NT2/D1 (cell line): ENCODE results near the gene F5.

Experiments
- DNase-seq: peaks from one replicate; pipeline ENCODE4 v3.0.0-alpha.2; 2011; ENCODE audit warnings: low read depth, low spot score
- H3K27me3 ChIP-seq: 2 replicates; pipeline ENCODE4 v1.6.0; 2011; ENCODE audit warnings: mild to moderate bottlenecking; ENCODE audit not compliant: insufficient read length, insufficient read depth
- H3K36me3 ChIP-seq: 2 replicates; pipeline ENCODE4 v1.6.1; 2011; ENCODE audit warnings: mild to moderate bottlenecking, low read length, mixed read lengths; ENCODE audit not compliant: insufficient read depth, insufficient read length
- H3K4me1 ChIP-seq: 2 replicates; pipeline ENCODE4 v1.5.1; 2011; ENCODE audit not compliant: insufficient read depth, insufficient read length
- H3K4me3 ChIP-seq: 2 replicates; pipeline ENCODE4 v1.5.1; 2011; ENCODE audit warnings: low read depth; ENCODE audit not compliant: insufficient read length
- H3K9ac ChIP-seq: 2 replicates; pipeline ENCODE4 v1.6.0; 2011; ENCODE audit warnings: low read depth; ENCODE audit not compliant: insufficient read length
- H3K9me3 ChIP-seq: 2 replicates; pipeline ENCODE4 v1.5.1; 2011; ENCODE audit warnings: mild to moderate bottlenecking, low read length; ENCODE audit not compliant: insufficient read depth
- SUZ12 ChIP-seq: IDR thresholded peaks from 2 replicates; pipeline ENCODE4 v1.6.1; 2011; ENCODE audit not compliant: insufficient read length, insufficient read depth; ENCODE audit errors: extremely low read depth
- YY1 ChIP-seq: IDR thresholded peaks from 2 replicates; pipeline ENCODE4 v1.6.1; 2011; ENCODE audit not compliant: insufficient read length, insufficient read depth
- ZNF274 ChIP-seq: IDR thresholded peaks from 2 replicates; pipeline ENCODE4 v1.6.1; 2011; ENCODE audit warnings: mild to moderate bottlenecking, low read depth, low read length

F5 gene

DNA sequence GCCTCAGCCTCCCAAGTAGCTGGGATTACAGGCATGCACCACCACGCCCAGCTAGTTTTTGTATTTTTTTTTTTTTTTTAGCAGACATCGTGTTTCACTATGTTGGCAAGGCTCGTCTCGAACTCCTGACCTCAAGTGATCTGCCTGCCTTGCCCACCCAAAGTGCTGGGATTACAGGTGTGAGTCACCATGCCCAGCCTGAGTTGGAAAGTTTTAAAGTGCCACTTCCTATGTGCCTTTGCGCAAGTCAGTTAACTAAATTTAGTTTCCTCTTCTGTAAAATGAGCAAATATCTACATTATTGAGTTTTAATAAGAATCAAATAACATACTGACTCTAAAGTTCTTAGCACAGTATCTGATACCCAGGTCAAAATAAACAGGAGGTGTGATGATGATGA, 112.9 kb downstream of the F5 start:
- no peaks in the 10 kb centered on the region for H3K4me1 ChIP-seq
- DNase-seq, result no peak
- TF ChIP-seq ZNF274 (no peak), SUZ12 (no peak), YY1 (no peak)
- no peaks in the 10 kb centered on the region for H3K9me3 ChIP-seq
- H3K4me3 ChIP-seq, result no peak overlapping the region
- H3K36me3 ChIP-seq, result peaks cover 28% of the 10 kb centered on the region
- H3K9ac ChIP-seq, result no peak overlapping the region
- H3K27me3 ChIP-seq, result no peaks in the 10 kb centered on the region

- Histone ChIP-seq H3K9me3 (no peaks in the 10 kb centered on the region), H3K27me3 (no peaks in the 10 kb centered on the region), H3K4me3 (no peak overlapping the region), H3K9ac (no peak overlapping the region), H3K36me3 (peaks cover 31% of the 10 kb centered on the region), H3K4me1 (no peaks in the 10 kb centered on the region)
- TF ChIP-seq ZNF274 (no peak), SUZ12 (no peak), YY1 (no peak)
- no peak for DNase-seq
Observed at GRCh38 chr1:169472738-169473137, 113.5 kb downstream of the F5 start.

DNA sequence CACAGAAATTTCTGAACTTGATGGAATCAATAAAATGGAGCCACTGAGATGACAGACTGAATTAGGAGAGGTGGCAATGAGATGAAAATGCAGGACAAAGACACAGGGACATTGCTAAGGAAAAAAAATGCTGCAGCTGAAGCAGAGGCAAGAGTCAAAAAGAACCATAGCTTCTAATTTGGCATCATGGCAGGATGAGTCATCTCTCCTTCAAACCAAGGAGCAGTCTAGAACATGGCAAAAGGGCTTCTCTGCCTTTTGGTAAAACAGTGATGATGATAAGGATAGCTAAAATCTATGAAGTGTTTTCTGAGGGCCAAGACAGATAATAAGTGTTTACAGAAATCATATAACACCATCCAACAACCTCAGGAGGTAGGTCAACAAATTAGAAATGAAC, 117.3 kb downstream of the F5 start:
- Histone ChIP-seq H3K9ac (no peak overlapping the region), H3K36me3 (peaks cover 29% of the 10 kb centered on the region), H3K4me3 (no peak overlapping the region), H3K9me3 (no peaks in the 10 kb centered on the region), H3K27me3 (no peaks in the 10 kb centered on the region), H3K4me1 (no peaks in the 10 kb centered on the region)
- TF ChIP-seq ZNF274, result no peak
- TF ChIP-seq YY1, result no peak
- DNase-seq, result no peak

DNA sequence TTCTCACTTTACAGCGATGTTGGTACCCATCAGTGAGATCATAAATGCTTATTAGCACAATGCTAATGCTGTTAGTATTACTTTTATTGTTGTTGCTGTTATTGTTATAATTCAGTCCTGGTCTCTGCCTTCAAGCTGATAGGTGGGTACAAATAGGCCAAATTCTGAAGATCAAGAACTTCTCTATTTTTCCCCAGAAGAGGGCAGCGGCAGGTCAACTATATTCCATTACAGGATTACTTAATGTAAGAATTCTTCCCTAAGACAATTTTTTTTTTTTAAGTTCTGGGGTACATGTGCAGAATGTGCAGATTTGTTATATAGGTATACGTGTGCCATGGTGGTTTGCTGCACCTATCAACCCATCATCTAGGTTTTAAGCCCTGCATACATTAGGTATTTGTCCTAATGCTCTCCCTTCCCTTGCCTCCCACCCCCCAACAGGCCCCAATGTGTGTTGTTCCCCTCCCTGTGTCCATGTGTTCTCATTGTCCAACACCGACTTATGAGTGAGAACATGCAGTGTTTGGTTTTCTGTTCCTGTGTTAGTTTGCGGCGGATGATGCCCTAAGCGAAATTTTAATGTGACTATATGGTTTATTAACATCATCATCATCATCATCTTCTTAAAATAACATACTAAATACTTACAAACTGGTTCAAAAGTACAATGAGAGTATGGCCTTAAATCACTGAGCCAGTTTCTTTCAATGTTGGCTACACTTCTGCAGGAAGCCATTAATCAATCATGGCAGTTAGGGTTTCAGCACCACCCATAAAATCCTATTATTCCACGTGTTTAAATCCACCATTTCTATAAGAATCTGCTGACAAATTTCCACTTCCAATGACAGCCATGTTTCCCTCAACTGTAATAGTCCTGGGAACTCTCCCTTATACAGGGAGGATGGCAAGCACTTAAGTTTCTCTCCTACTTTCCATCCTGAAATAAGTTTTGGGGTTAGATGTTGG, 119.7 kb downstream of the F5 start:
- DNase-seq, result no peak
- TF ChIP-seq ZNF274 (no peak), SUZ12 (no peak), YY1 (no peak)
- H3K9me3 ChIP-seq, result no peaks in the 10 kb centered on the region
- no peaks in the 10 kb centered on the region for H3K4me1 ChIP-seq
- no peak overlapping the region for H3K4me3 ChIP-seq
- no peaks in the 10 kb centered on the region for H3K27me3 ChIP-seq
- peaks cover 29% of the 10 kb centered on the region for H3K36me3 ChIP-seq
- H3K9ac ChIP-seq, result no peak overlapping the region

DNA sequence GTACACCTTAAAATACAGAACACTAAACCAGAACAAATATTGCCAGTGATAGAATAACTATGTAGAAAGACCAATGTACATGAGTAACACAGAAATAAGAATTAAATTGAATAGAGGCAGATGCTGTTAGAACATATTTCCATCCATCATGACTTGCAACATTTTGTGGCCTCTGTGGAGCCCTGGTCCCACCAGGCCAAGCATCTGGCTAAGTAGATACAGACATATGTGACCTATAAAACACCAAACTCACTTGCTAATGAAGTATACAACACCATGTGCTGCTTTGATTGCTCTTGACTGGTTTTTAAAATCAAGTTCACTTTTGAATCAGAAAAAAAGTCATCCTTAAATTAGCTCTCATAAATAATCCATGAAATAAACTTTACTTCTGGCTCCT, 121.0 kb downstream of the F5 start:
- Histone ChIP-seq H3K4me3 (no peak overlapping the region), H3K36me3 (peaks cover 29% of the 10 kb centered on the region), H3K9me3 (no peaks in the 10 kb centered on the region), H3K27me3 (no peaks in the 10 kb centered on the region), H3K9ac (no peak overlapping the region), H3K4me1 (no peaks in the 10 kb centered on the region)
- TF ChIP-seq YY1 (no peak), ZNF274 (no peak), SUZ12 (no peak)
- DNase-seq, result no peak
